Testis (tissue), 2 donors: Measurements from ENCODE around the gene TPRX2.
"Not testable (repeated sequence)": the region's sequence is repeated elsewhere in the genome, so short reads cannot be mapped to it uniquely, and the experiment has no call there.

Source experiments
- CTCF ChIP-seq, 3 experiments: fragments of 450-650 bp in 2 of 3; fragments of 200-600 bp in 1 of 3; sonication (generic) in 1 of 3; IDR thresholded peaks; one replicate each; pipeline ENCODE4 v1.5.1; 2016 to 2019; ENCODE audit warnings: antibody characterized with exemption in 3 of 3, mild to moderate bottlenecking in 2 of 3, moderate library complexity in 1 of 3
- POLR2A ChIP-seq: fragments of 450-650 bp; IDR thresholded peaks from one replicate; pipeline ENCODE4 v1.6.1; 2017; ENCODE audit warnings: antibody characterized with exemption, mild to moderate bottlenecking, moderate library complexity

GRCh38 chr19:47859838-47860237, 803 bp downstream of the TPRX2 start:
- TF ChIP-seq CTCF (IDR thresholded peaks at IDR 0.05); POLR2A: not testable (repeated sequence)
